ENCODE results near the gene GLYATL2.

DNA sequence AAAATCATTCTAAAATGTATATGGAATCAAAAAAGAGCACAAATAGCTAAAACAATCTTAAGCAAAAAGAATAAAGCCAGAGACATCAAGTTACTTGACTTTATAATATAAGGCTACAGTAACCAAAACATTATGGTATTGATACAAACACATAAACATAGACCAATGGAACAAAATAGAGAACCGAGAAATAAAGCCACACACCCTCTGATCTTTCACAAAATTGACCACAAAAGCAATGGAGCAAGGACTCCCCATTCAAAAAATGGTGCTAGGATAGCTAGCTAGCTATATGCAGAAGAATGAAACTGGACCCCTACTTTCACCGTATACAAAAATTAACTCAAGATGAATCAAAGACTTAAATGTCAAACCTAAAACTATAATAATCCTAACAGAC, 43.2 kb downstream of the GLYATL2 start:
- TF ChIP-seq, protein P1, sequence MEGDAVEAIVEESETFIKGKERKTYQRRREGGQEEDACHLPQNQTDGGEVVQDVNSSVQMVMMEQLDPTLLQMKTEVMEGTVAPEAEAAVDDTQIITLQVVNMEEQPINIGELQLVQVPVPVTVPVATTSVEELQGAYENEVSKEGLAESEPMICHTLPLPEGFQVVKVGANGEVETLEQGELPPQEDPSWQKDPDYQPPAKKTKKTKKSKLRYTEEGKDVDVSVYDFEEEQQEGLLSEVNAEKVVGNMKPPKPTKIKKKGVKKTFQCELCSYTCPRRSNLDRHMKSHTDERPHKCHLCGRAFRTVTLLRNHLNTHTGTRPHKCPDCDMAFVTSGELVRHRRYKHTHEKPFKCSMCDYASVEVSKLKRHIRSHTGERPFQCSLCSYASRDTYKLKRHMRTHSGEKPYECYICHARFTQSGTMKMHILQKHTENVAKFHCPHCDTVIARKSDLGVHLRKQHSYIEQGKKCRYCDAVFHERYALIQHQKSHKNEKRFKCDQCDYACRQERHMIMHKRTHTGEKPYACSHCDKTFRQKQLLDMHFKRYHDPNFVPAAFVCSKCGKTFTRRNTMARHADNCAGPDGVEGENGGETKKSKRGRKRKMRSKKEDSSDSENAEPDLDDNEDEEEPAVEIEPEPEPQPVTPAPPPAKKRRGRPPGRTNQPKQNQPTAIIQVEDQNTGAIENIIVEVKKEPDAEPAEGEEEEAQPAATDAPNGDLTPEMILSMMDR (IDR thresholded peaks at IDR 0.05) = no peak
- TF ChIP-seq POLR2A (IDR thresholded peaks at IDR 0.05) = no peak
